GM23338 (cell line): Measurements from ENCODE around the gene S1PR3. TPM values are rescaled to one million over a fixed set of nuclear protein-coding genes. Genes with fewer than 3 reads are reported as not detected.

Experiments used
- ATAC-seq: fragments of 200-7000 bp; cut with Tn5 transposase; 3 replicates; pipeline ENCODE4 v1.9.1; 2020
- DNase-seq: peaks from one replicate; pipeline ENCODE4 v3.0.0-alpha.2; 2015; ENCODE audit warnings: low spot score
- H2AFZ ChIP-seq: fragments of 200-600 bp; sonication (generic); 2 replicates; pipeline ENCODE4 v1.8.0; 2016; ENCODE audit warnings: antibody characterized with exemption, mild to moderate bottlenecking, moderate library complexity
- H3F3A ChIP-seq: fragments of 200-600 bp; sonication (generic); replicated peaks from 2 replicates; pipeline ENCODE4 v1.8.0; 2017; ENCODE audit warnings: antibody characterized with exemption, mixed run types, low read depth
- H3K27ac ChIP-seq: fragments of 200-600 bp; sonication (generic); 2 replicates; pipeline ENCODE4 v1.6.1; 2016; ENCODE audit warnings: low read depth
- H3K27me3 ChIP-seq: fragments of 200-600 bp; sonication (generic); 2 replicates; pipeline ENCODE4 v1.8.0; 2016; ENCODE audit warnings: mild to moderate bottlenecking, mixed run types, moderate library complexity; ENCODE audit not compliant: insufficient read depth
- H3K36me3 ChIP-seq: fragments of 200-600 bp; sonication (generic); 2 replicates; pipeline ENCODE4 v1.8.0; 2016; ENCODE audit warnings: mild to moderate bottlenecking; ENCODE audit not compliant: insufficient read depth
- H3K4me1 ChIP-seq: fragments of 200-600 bp; sonication (generic); 2 replicates; pipeline ENCODE4 v1.8.0; 2016; ENCODE audit warnings: mild to moderate bottlenecking, moderate library complexity; ENCODE audit not compliant: insufficient read depth
- H3K4me2 ChIP-seq: fragments of 200-600 bp; sonication (generic); 2 replicates; pipeline ENCODE4 v1.7.1; 2017; ENCODE audit warnings: mixed run types
- H3K4me3 ChIP-seq: fragments of 200-600 bp; sonication (generic); 2 replicates; pipeline ENCODE4 v1.6.1; 2016; ENCODE audit warnings: mixed run types
- H3K79me2 ChIP-seq: fragments of 200-600 bp; sonication (generic); replicated peaks from 2 replicates; pipeline ENCODE4 v1.8.0; 2017; ENCODE audit warnings: mild to moderate bottlenecking; ENCODE audit not compliant: insufficient read depth
- H3K9me2 ChIP-seq: fragments of 200-600 bp; sonication (generic); 2 replicates; pipeline ENCODE4 v1.8.0; 2017; ENCODE audit not compliant: insufficient read depth
- H4K20me1 ChIP-seq: fragments of 200-600 bp; sonication (generic); replicated peaks from 2 replicates; pipeline ENCODE4 v1.8.0; 2017; ENCODE audit warnings: mild to moderate bottlenecking; ENCODE audit not compliant: insufficient read depth
- H3K27ac Mint-ChIP-seq: 2 replicates; pipeline ENCODE4 v1.8.0; 2020; ENCODE audit warnings: inconsistent platforms, mild to moderate bottlenecking, moderate library complexity, mixed read lengths
- H3K27me3 Mint-ChIP-seq: 3 replicates; pipeline ENCODE4 v1.8.0; 2022; ENCODE audit warnings: low read depth, mild to moderate bottlenecking, moderate library complexity, mixed read lengths, inconsistent platforms; ENCODE audit not compliant: insufficient read depth, poor library complexity
- H3K36me3 Mint-ChIP-seq: 3 replicates; pipeline ENCODE4 v1.8.0; 2021; ENCODE audit warnings: low read depth, mild to moderate bottlenecking, inconsistent platforms, moderate library complexity, mixed read lengths
- H3K4me1 Mint-ChIP-seq: 3 replicates; pipeline ENCODE4 v1.8.0; 2020; ENCODE audit warnings: mild to moderate bottlenecking, inconsistent platforms, mixed read lengths
- H3K4me3 Mint-ChIP-seq: 3 replicates; pipeline ENCODE4 v1.8.0; 2021; ENCODE audit warnings: moderate library complexity, mild to moderate bottlenecking, inconsistent platforms, mixed read lengths
- H3K9me3 Mint-ChIP-seq: 3 replicates; pipeline ENCODE4 v1.8.0; 2020; ENCODE audit warnings: moderate library complexity, mild to moderate bottlenecking, inconsistent platforms, mixed read lengths
- CREB1 ChIP-seq: fragments of 250-450 bp; sonication (Bioruptor Pico); IDR thresholded peaks from 2 replicates; pipeline ENCODE4 v1.5.0; 2020; ENCODE audit warnings: low read depth, mild to moderate bottlenecking, moderate library complexity
- CTCF ChIP-seq, 2 experiments: fragments of 200-600 bp in 1 of 2; sonication (generic) in 1 of 2; conservative IDR thresholded peaks; 2 replicates each; pipeline versions ENCODE4 v1.5.1 to v1.6.1; 2016 to 2017; ENCODE audit warnings: antibody characterized with exemption in 2 of 2, low read depth in 2 of 2, mild to moderate bottlenecking in 2 of 2, moderate library complexity in 1 of 2
- ETS1 ChIP-seq: IDR thresholded peaks from 2 replicates; pipeline ENCODE4 v1.6.1; 2016; ENCODE audit warnings: antibody characterized with exemption
- EZH2 ChIP-seq: fragments of 200-600 bp; sonication (generic); IDR thresholded peaks from one replicate; pipeline ENCODE4 v1.8.0; 2017; ENCODE audit warnings: antibody characterized with exemption, mild to moderate bottlenecking, low read depth; ENCODE audit not compliant: unreplicated experiment
- EZH2phosphoT487 ChIP-seq: fragments of 200-600 bp; sonication (generic); IDR thresholded peaks from one replicate; pipeline ENCODE4 v1.8.1; 2018; ENCODE audit warnings: antibody characterized with exemption; ENCODE audit not compliant: unreplicated experiment
- JUNB ChIP-seq: IDR thresholded peaks from one replicate; pipeline ENCODE4 v1.6.1; 2016; ENCODE audit warnings: antibody characterized with exemption; ENCODE audit not compliant: unreplicated experiment
- NANOG ChIP-seq: IDR thresholded peaks from 2 replicates; pipeline ENCODE4 v1.6.1; 2016; ENCODE audit warnings: antibody characterized with exemption, borderline replicate concordance
- POLR2AphosphoS5 ChIP-seq: IDR thresholded peaks from 2 replicates; pipeline ENCODE4 v1.6.1; 2016; ENCODE audit warnings: antibody characterized with exemption, low read depth
- STAT1 ChIP-seq: IDR thresholded peaks from one replicate; pipeline ENCODE4 v1.6.1; 2016; ENCODE audit warnings: antibody characterized with exemption; ENCODE audit not compliant: unreplicated experiment
- ZNF331 ChIP-seq: fragments of 250-450 bp; sonication (Bioruptor Pico); IDR thresholded peaks from 2 replicates; pipeline ENCODE4 v1.5.0; 2020; ENCODE audit warnings: low read depth, mild to moderate bottlenecking, moderate library complexity
- polyA plus RNA-seq: library from polyadenylated mRNA; unstranded; fragments of >200 nt; fragmentation: Nextera tagmentation; extraction: Ambion mirVana; gene quantifications from 2 replicates; pipeline ENCODE4 v1.2.1, GENCODE V29; 2016
- total RNA-seq: library from RNA; depleted of rRNA; stranded (reverse); fragments of >200 nt; shearing (Covaris generic); gene quantifications from 2 replicates; pipeline ENCODE4 v1.2.3, GENCODE V29; 2014
- TF ChIP-seq, protein P1 (sequence below): fragments of 250-450 bp; sonication (Bioruptor Pico); IDR thresholded peaks from 2 replicates; pipeline ENCODE4 v1.5.0; 2020; ENCODE audit warnings: mild to moderate bottlenecking, moderate library complexity

S1PR3 gene
- total and polyA plus RNA-seq, 2 experiments from 2014 or later: 2.1 to 7.6 TPM

GRCh38 chr9:88942411-88942810, 48.9 kb upstream of the S1PR3 start (continued):
- no peak for TF ChIP-seq CTCF (conservative IDR thresholded peaks at IDR 0.05; ENCODE audit: low read depth in 2 of 2)

DNA sequence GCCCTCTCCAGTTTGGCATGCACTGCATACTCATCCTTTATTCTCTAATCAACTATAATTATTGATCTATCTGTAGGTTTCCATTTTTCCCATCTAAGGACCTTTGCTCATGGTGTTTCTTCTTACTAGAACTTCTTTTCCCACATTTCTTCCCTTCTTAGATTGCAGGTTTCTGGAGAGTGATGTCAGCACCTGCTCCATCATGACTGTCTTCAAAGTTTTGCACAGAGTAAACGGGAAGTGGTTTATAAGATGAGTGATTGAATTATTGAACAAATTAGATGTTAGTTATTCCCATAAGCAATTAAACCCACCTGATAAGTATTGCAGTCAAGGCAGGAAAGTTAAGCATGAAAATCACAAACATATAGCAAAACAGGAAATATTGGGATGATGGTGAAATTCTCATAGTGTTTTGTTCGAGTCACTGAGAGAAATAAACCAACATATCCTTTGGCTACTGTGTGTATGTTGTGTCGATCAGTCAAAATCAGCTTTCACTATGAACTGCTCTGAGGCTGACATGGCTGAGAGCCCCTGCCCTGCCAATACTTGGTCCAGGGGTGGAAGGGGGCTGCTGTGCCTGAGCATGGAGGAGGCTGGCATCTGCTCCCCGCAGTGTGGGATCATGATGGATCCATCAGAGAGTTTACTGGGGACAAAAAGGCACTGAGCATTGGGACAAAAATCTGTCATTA, 45.5 kb upstream of the S1PR3 start:
- ATAC-seq (no peak), DNase-seq (no peak)
- no peaks in the 10 kb centered on the region for H3K9me2 ChIP-seq
- no peaks in the 10 kb centered on the region for H3K27me3 ChIP-seq
- H3K4me1 ChIP-seq: no peaks in the 10 kb centered on the region
- H3K27ac ChIP-seq: no peak overlapping the region
- no peaks in the 10 kb centered on the region; the same call in 2 of the 3 replicates for H3K9me3 Mint-ChIP-seq
- no peak overlapping the region for H3K4me3 ChIP-seq
- no peaks in the 10 kb centered on the region for H4K20me1 ChIP-seq
- no peaks in the 10 kb centered on the region for H3F3A ChIP-seq
- H3K27me3 Mint-ChIP-seq: peaks cover 1% of the 10 kb centered on the region
- H3K4me3 Mint-ChIP-seq: no peak overlapping the region
- H3K36me3 ChIP-seq: no peaks in the 10 kb centered on the region
- peaks cover 8% of the 10 kb centered on the region for H3K4me1 Mint-ChIP-seq
- H3K4me2 ChIP-seq: no peak overlapping the region
- no peaks in the 10 kb centered on the region for H3K36me3 Mint-ChIP-seq
- H2AFZ ChIP-seq: no peak overlapping the region
- H3K79me2 ChIP-seq: no peaks in the 10 kb centered on the region
- no peak overlapping the region for H3K27ac Mint-ChIP-seq
- TF ChIP-seq STAT1 (no peak), NANOG (no peak), EZH2phosphoT487 (no peak), JUNB (no peak), POLR2AphosphoS5 (no peak), ETS1 (no peak), CTCF (conservative IDR thresholded peaks at IDR 0.05; ENCODE audit: low read depth in 2 of 2) (no peak), ZNF331 (CRISPR knock-in tag) (no peak), EZH2 (no peak), CREB1 (no peak)
- TF ChIP-seq, protein P1, sequence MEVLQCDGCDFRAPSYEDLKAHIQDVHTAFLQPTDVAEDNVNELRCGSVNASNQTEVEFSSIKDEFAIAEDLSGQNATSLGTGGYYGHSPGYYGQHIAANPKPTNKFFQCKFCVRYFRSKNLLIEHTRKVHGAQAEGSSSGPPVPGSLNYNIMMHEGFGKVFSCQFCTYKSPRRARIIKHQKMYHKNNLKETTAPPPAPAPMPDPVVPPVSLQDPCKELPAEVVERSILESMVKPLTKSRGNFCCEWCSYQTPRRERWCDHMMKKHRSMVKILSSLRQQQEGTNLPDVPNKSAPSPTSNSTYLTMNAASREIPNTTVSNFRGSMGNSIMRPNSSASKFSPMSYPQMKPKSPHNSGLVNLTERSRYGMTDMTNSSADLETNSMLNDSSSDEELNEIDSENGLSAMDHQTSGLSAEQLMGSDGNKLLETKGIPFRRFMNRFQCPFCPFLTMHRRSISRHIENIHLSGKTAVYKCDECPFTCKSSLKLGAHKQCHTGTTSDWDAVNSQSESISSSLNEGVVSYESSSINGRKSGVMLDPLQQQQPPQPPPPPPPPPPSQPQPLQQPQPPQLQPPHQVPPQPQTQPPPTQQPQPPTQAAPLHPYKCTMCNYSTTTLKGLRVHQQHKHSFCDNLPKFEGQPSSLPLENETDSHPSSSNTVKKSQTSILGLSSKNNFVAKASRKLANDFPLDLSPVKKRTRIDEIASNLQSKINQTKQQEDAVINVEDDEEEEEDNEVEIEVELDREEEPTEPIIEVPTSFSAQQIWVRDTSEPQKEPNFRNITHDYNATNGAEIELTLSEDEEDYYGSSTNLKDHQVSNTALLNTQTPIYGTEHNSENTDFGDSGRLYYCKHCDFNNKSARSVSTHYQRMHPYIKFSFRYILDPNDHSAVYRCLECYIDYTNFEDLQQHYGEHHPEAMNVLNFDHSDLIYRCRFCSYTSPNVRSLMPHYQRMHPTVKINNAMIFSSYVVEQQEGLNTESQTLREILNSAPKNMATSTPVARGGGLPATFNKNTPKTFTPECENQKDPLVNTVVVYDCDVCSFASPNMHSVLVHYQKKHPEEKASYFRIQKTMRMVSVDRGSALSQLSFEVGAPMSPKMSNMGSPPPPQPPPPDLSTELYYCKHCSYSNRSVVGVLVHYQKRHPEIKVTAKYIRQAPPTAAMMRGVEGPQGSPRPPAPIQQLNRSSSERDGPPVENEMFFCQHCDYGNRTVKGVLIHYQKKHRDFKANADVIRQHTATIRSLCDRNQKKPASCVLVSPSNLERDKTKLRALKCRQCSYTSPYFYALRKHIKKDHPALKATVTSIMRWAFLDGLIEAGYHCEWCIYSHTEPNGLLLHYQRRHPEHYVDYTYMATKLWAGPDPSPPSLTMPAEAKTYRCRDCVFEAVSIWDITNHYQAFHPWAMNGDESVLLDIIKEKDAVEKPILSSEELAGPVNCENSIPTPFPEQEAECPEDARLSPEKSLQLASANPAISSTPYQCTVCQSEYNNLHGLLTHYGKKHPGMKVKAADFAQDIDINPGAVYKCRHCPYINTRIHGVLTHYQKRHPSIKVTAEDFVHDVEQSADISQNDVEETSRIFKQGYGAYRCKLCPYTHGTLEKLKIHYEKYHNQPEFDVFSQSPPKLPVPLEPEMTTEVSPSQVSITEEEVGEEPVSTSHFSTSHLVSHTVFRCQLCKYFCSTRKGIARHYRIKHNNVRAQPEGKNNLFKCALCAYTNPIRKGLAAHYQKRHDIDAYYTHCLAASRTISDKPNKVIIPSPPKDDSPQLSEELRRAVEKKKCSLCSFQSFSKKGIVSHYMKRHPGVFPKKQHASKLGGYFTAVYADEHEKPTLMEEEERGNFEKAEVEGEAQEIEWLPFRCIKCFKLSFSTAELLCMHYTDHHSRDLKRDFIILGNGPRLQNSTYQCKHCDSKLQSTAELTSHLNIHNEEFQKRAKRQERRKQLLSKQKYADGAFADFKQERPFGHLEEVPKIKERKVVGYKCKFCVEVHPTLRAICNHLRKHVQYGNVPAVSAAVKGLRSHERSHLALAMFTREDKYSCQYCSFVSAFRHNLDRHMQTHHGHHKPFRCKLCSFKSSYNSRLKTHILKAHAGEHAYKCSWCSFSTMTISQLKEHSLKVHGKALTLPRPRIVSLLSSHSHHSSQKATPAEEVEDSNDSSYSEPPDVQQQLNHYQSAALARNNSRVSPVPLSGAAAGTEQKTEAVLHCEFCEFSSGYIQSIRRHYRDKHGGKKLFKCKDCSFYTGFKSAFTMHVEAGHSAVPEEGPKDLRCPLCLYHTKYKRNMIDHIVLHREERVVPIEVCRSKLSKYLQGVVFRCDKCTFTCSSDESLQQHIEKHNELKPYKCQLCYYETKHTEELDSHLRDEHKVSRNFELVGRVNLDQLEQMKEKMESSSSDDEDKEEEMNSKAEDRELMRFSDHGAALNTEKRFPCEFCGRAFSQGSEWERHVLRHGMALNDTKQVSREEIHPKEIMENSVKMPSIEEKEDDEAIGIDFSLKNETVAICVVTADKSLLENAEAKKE: no peak
